ENCODE measurements around the gene CCT7.

Gene CCT7

GRCh38 chr2:73292316-73292905, 58.3 kb downstream of the CCT7 start:
- in situ Hi-C loops (cut with MboI; ENCODE audit: low sequenced_read_pairs) = no loop called here

- in situ Hi-C loops (cut with MboI; ENCODE audit: low sequenced_read_pairs) = no loop called here
Observed at GRCh38 chr2:73292906-73293533, 58.9 kb downstream of the CCT7 start.

- in situ Hi-C loops (cut with MboI; ENCODE audit: low sequenced_read_pairs) = no loop called here
Observed at GRCh38 chr2:73293534-73294171, 59.5 kb downstream of the CCT7 start, which contains the start of gene EGR4. Gene EGR4, minus strand, starts transcription at chr2:73293548. Its CDS starts 231 bp downstream, at chr2:73293317.

GRCh38 chr2:73294239-73294638, 60.1 kb downstream of the CCT7 start:
- in situ Hi-C loops (cut with MboI; ENCODE audit: low sequenced_read_pairs) = no loop called here

- in situ Hi-C loops (cut with MboI; ENCODE audit: low sequenced_read_pairs) = no loop called here
Observed at GRCh38 chr2:73295751-73296400, 61.8 kb downstream of the CCT7 start.

- in situ Hi-C loops (cut with MboI; ENCODE audit: low sequenced_read_pairs) = no loop called here
Observed at GRCh38 chr2:73297151-73297559, 63.0 kb downstream of the CCT7 start.

- in situ Hi-C loops (cut with MboI; ENCODE audit: low sequenced_read_pairs) = no loop called here
Observed at GRCh38 chr2:73297586-73297985, 63.5 kb downstream of the CCT7 start.

- in situ Hi-C loops (cut with MboI; ENCODE audit: low sequenced_read_pairs) = no loop called here
Observed at GRCh38 chr2:73300926-73301325, 66.8 kb downstream of the CCT7 start.

- in situ Hi-C loops (cut with MboI; ENCODE audit: low sequenced_read_pairs) = no loop called here
Observed at GRCh38 chr2:73301636-73302035, 67.5 kb downstream of the CCT7 start.
